Effector memory CD8-positive, alpha-beta T cell (primary cell): ENCODE results near the gene RNU4-1.
A peak's percentile ranks its signal among the peaks of the same experiment; 100 is the strongest.

Source experiments
- ATAC-seq: fragments of 150-1000 bp; cut with Tn5 transposase; replicated peaks from 2 replicates; pipeline ENCODE4 v1.10.0; 2021; ENCODE audit warnings: mild to moderate bottlenecking, moderate library complexity
- DNase-seq, 3 experiments: peaks; one replicate each; pipeline ENCODE4 v3.0.0; 2021
- H3K27ac Mint-ChIP-seq, 2 donors: one replicate each; pipeline ENCODE4 v1.8.0; 2022; ENCODE audit warnings: mild to moderate bottlenecking in 2 of 2, mixed read lengths in 2 of 2, moderate library complexity in 2 of 2
- H3K27me3 Mint-ChIP-seq, 2 donors: one replicate each; pipeline ENCODE4 v1.8.0; 2022; ENCODE audit warnings: mixed read lengths in 2 of 2
- H3K36me3 Mint-ChIP-seq: one replicate; pipeline ENCODE4 v1.8.0; 2022; ENCODE audit warnings: mild to moderate bottlenecking, moderate library complexity, mixed read lengths; ENCODE audit not compliant: insufficient read depth
- H3K4me1 Mint-ChIP-seq, 2 donors: one replicate each; pipeline ENCODE4 v1.8.0; 2022; ENCODE audit warnings: low read depth in 2 of 2, mixed read lengths in 2 of 2
- H3K4me3 Mint-ChIP-seq, 2 donors: one replicate each; pipeline ENCODE4 v1.8.0; 2022; ENCODE audit warnings: mild to moderate bottlenecking in 2 of 2, mixed read lengths in 2 of 2, moderate library complexity in 2 of 2
- H3K9me3 Mint-ChIP-seq, 2 donors: one replicate each; pipeline ENCODE4 v1.8.0; 2022; ENCODE audit warnings: mixed read lengths in 2 of 2

RNU4-1 gene

GRCh38 chr12:120278137-120279069, 14.6 kb downstream of the RNU4-1 start:
- H3K9me3 Mint-ChIP-seq = no peaks in the 10 kb centered on the region
- no peak for ATAC-seq
- H3K27ac Mint-ChIP-seq = no peak overlapping the region
- H3K36me3 Mint-ChIP-seq = no peaks in the 10 kb centered on the region
- H3K27me3 Mint-ChIP-seq = no peaks in the 10 kb centered on the region
- H3K4me3 Mint-ChIP-seq = no peak overlapping the region
- no peaks in the 10 kb centered on the region for H3K4me1 Mint-ChIP-seq
- no peak for DNase-seq

- no peak for ATAC-seq
- no peak overlapping the region for H3K27ac Mint-ChIP-seq
- H3K36me3 Mint-ChIP-seq = no peaks in the 10 kb centered on the region
- H3K27me3 Mint-ChIP-seq = no peaks in the 10 kb centered on the region
- H3K4me3 Mint-ChIP-seq = no peak overlapping the region
- H3K4me1 Mint-ChIP-seq = no peaks in the 10 kb centered on the region
- no peaks in the 10 kb centered on the region for H3K9me3 Mint-ChIP-seq
- DNase-seq = no peak
These were observed 16.3 kb downstream of the RNU4-1 start for GRCh38 chr12:120276734-120277133.

- peaks cover 14% of the 10 kb centered on the region for H3K36me3 Mint-ChIP-seq
These were observed 25.3 kb downstream of the RNU4-1 start for GRCh38 chr12:120267736-120268135.

GRCh38 chr12:120266180-120266870, 26.7 kb downstream of the RNU4-1 start:
- peak overlapping the region; percentile 97 to 99 for H3K4me3 Mint-ChIP-seq
- H3K9me3 Mint-ChIP-seq = no peaks in the 10 kb centered on the region
- no peak for DNase-seq
- peaks cover 30 to 34% of the 10 kb centered on the region in 2 donors for H3K4me1 Mint-ChIP-seq
- H3K36me3 Mint-ChIP-seq = peaks cover 19% of the 10 kb centered on the region
- peak overlapping the region; percentile 88 to 98 for H3K27ac Mint-ChIP-seq
- no peaks in the 10 kb centered on the region for H3K27me3 Mint-ChIP-seq
- ATAC-seq = no peak

More at GRCh38 chr12:120267736-120268135, 25.3 kb downstream of the RNU4-1 start:
- H3K4me1 Mint-ChIP-seq = peaks cover 20% of the 10 kb centered on the region in 2 donors
- DNase-seq = no peak
- H3K9me3 Mint-ChIP-seq = no peaks in the 10 kb centered on the region
- no peaks in the 10 kb centered on the region for H3K27me3 Mint-ChIP-seq
- H3K27ac Mint-ChIP-seq = no peak overlapping the region
- ATAC-seq = no peak
- no peak overlapping the region for H3K4me3 Mint-ChIP-seq

- DNase-seq (peak; percentile 88 to 92 (median 91)), ATAC-seq (peak; percentile 89)
- Mint-ChIP-seq H3K4me3 (peak within 1 kb of the TSS; percentile 97 to 99), H3K27ac (peak within 1 kb of the TSS; percentile 95 to 98), H3K4me1 (peaks cover 36 to 39% of the 10 kb centered on the region in 2 donors), H3K36me3 (peaks cover 20% of the 10 kb centered on the region), H3K9me3 (no peaks in the 10 kb centered on the region), H3K27me3 (no peaks in the 10 kb centered on the region)
These were observed 27.4 kb downstream of the RNU4-1 start, which contains the start of gene PXN for GRCh38 chr12:120265473-120266179. Gene PXN, minus strand, starts transcription at chr12:120265730. Its CDS starts 101 bp downstream, at chr12:120265629.

GRCh38 chr12:120264904-120265472, 28.0 kb downstream of the RNU4-1 start:
- peaks cover 42 to 46% of the 10 kb centered on the region in 2 donors for H3K4me1 Mint-ChIP-seq
- no peaks in the 10 kb centered on the region for H3K27me3 Mint-ChIP-seq
- no peaks in the 10 kb centered on the region for H3K9me3 Mint-ChIP-seq

GRCh38 chr12:120264086-120264903, 28.7 kb downstream of the RNU4-1 start:
- no peak for ATAC-seq
- Mint-ChIP-seq H3K27ac (peak overlapping the region; percentile 95 to 98), H3K36me3 (peaks cover 28% of the 10 kb centered on the region), H3K9me3 (no peaks in the 10 kb centered on the region), H3K4me3 (peak overlapping the region; percentile 97 to 99), H3K27me3 (no peaks in the 10 kb centered on the region), H3K4me1 (peaks cover 49 to 53% of the 10 kb centered on the region in 2 donors)
- DNase-seq = no peak

More at GRCh38 chr12:120264904-120265472, 28.0 kb downstream of the RNU4-1 start:
- ATAC-seq (peak; percentile 1), DNase-seq (no peak)
- peaks cover 25% of the 10 kb centered on the region for H3K36me3 Mint-ChIP-seq
- peak overlapping the region; percentile 97 to 99 for H3K4me3 Mint-ChIP-seq
- peak overlapping the region; percentile 95 to 98 for H3K27ac Mint-ChIP-seq

GRCh38 chr12:120263748-120264085, 29.3 kb downstream of the RNU4-1 start:
- DNase-seq (no peak), ATAC-seq (no peak)
- Mint-ChIP-seq H3K4me3 (peak overlapping the region; percentile 97 to 99), H3K4me1 (peaks cover 50 to 55% of the 10 kb centered on the region in 2 donors), H3K27me3 (no peaks in the 10 kb centered on the region), H3K27ac (peak overlapping the region; percentile 95 to 98), H3K9me3 (no peaks in the 10 kb centered on the region), H3K36me3 (peaks cover 28% of the 10 kb centered on the region)

- DNase-seq (no peak), ATAC-seq (no peak)
- peak overlapping the region; percentile 97 to 99 for H3K4me3 Mint-ChIP-seq
- no peaks in the 10 kb centered on the region for H3K27me3 Mint-ChIP-seq
- H3K4me1 Mint-ChIP-seq = peaks cover 56 to 61% of the 10 kb centered on the region in 2 donors
- no peaks in the 10 kb centered on the region for H3K9me3 Mint-ChIP-seq
- H3K36me3 Mint-ChIP-seq = peaks cover 28% of the 10 kb centered on the region
- H3K27ac Mint-ChIP-seq = peak overlapping the region; percentile 95 to 98
These were observed 29.9 kb downstream of the RNU4-1 start for GRCh38 chr12:120262852-120263747.

GRCh38 chr12:120261951-120262851, 30.8 kb downstream of the RNU4-1 start:
- peaks cover 65 to 69% of the 10 kb centered on the region in 2 donors for H3K4me1 Mint-ChIP-seq
- H3K36me3 Mint-ChIP-seq = peaks cover 28% of the 10 kb centered on the region
- DNase-seq (no peak), ATAC-seq (peak; percentile 52)
- H3K4me3 Mint-ChIP-seq = peak overlapping the region; percentile 97 to 99
- H3K27me3 Mint-ChIP-seq = no peaks in the 10 kb centered on the region
- no peaks in the 10 kb centered on the region for H3K9me3 Mint-ChIP-seq
- peak overlapping the region; percentile 91 to 98 for H3K27ac Mint-ChIP-seq

GRCh38 chr12:120260607-120261006, 32.4 kb downstream of the RNU4-1 start:
- DNase-seq (no peak), ATAC-seq (no peak)

More at GRCh38 chr12:120260607-120261006, 32.4 kb downstream of the RNU4-1 start:
- Mint-ChIP-seq H3K36me3 (peaks cover 27% of the 10 kb centered on the region), H3K27ac (peak overlapping the region; percentile 91 to 98), H3K4me3 (peak overlapping the region; percentile 97 to 99), H3K4me1 (peaks cover 74 to 79% of the 10 kb centered on the region in 2 donors), H3K9me3 (no peaks in the 10 kb centered on the region), H3K27me3 (no peaks in the 10 kb centered on the region)
